Measurements from ENCODE around the gene TRAPPC12. TPM values are rescaled to one million over a fixed set of nuclear protein-coding genes. Genes with fewer than 3 reads are reported as not detected.

TRAPPC12 gene
- total RNA-seq, 1 experiment from 2014 or later: 72.8 TPM

GRCh38 chr2:3464401-3465005 is 85.0 kb downstream of the TRAPPC12 start (continued):
- TF ChIP-seq CREB1 (CRISPR knock-in tag; IDR thresholded peaks at IDR 0.05): no peak
- no peak for TF ChIP-seq NR1H2 (CRISPR knock-in tag; IDR thresholded peaks at IDR 0.05)

- CTCF ChIA-PET: interaction anchor here (1.0 to 1.3 kb wide), 2 partner anchors 22 to 42 kb away, joined by 3 to 4 read pairs; no protein-coding TSS in a partner anchor
- no peak for ATAC-seq
- POLR2A ChIA-PET: no interaction called here
Observed at GRCh38 chr2:3465328-3465727, 85.8 kb downstream of the TRAPPC12 start.

More at GRCh38 chr2:3465328-3465727, 85.8 kb downstream of the TRAPPC12 start:
- Mint-ChIP-seq H3K36me3 (peaks cover 11% of the 10 kb centered on the region), H3K9me3 (no peaks in the 10 kb centered on the region), H3K27me3 (ENCODE audit: low read depth) (no peaks in the 10 kb centered on the region; the same call in 1 of the 2 replicates), H3K4me3 (no peak overlapping the region), H3K27ac (no peak overlapping the region), H3K4me1 (peaks cover 26% of the 10 kb centered on the region)
- no peak for TF ChIP-seq NR1H2 (CRISPR knock-in tag; IDR thresholded peaks at IDR 0.05)
- no peak for TF ChIP-seq MXD4 (CRISPR knock-in tag; IDR thresholded peaks at IDR 0.05; ENCODE audit: borderline replicate concordance)
- no peak for TF ChIP-seq GTF2I (CRISPR knock-in tag; conservative IDR thresholded peaks at IDR 0.05)
- no peak for TF ChIP-seq ELF4 (CRISPR knock-in tag; IDR thresholded peaks at IDR 0.05; ENCODE audit: low read depth)
- no peak for TF ChIP-seq TEAD4 (CRISPR knock-in tag; IDR thresholded peaks at IDR 0.05)
- no peak for TF ChIP-seq CREM (CRISPR knock-in tag; IDR thresholded peaks at IDR 0.05)
- no peak for TF ChIP-seq STAT6 (CRISPR knock-in tag; conservative IDR thresholded peaks at IDR 0.05; ENCODE audit: low read depth)
- TF ChIP-seq SMAD3 (CRISPR knock-in tag; IDR thresholded peaks at IDR 0.05; ENCODE audit: borderline replicate concordance): no peak
- no peak for TF ChIP-seq NFATC4 (CRISPR knock-in tag; IDR thresholded peaks at IDR 0.05)
- no peak for TF ChIP-seq FOXP1 (CRISPR knock-in tag; IDR thresholded peaks at IDR 0.05; ENCODE audit: borderline replicate concordance)
- TF ChIP-seq E2F5 (CRISPR knock-in tag; IDR thresholded peaks at IDR 0.05): no peak
- TF ChIP-seq IRF1 (CRISPR knock-in tag; IDR thresholded peaks at IDR 0.05): no peak
- no peak for TF ChIP-seq ETV6 (CRISPR knock-in tag; IDR thresholded peaks at IDR 0.05)
- TF ChIP-seq, protein P1, sequence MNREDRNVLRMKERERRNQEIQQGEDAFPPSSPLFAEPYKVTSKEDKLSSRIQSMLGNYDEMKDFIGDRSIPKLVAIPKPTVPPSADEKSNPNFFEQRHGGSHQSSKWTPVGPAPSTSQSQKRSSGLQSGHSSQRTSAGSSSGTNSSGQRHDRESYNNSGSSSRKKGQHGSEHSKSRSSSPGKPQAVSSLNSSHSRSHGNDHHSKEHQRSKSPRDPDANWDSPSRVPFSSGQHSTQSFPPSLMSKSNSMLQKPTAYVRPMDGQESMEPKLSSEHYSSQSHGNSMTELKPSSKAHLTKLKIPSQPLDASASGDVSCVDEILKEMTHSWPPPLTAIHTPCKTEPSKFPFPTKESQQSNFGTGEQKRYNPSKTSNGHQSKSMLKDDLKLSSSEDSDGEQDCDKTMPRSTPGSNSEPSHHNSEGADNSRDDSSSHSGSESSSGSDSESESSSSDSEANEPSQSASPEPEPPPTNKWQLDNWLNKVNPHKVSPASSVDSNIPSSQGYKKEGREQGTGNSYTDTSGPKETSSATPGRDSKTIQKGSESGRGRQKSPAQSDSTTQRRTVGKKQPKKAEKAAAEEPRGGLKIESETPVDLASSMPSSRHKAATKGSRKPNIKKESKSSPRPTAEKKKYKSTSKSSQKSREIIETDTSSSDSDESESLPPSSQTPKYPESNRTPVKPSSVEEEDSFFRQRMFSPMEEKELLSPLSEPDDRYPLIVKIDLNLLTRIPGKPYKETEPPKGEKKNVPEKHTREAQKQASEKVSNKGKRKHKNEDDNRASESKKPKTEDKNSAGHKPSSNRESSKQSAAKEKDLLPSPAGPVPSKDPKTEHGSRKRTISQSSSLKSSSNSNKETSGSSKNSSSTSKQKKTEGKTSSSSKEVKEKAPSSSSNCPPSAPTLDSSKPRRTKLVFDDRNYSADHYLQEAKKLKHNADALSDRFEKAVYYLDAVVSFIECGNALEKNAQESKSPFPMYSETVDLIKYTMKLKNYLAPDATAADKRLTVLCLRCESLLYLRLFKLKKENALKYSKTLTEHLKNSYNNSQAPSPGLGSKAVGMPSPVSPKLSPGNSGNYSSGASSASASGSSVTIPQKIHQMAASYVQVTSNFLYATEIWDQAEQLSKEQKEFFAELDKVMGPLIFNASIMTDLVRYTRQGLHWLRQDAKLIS (CRISPR knock-in tag; IDR thresholded peaks at IDR 0.05; ENCODE audit: borderline replicate concordance): no peak
- TF ChIP-seq, protein P2, sequence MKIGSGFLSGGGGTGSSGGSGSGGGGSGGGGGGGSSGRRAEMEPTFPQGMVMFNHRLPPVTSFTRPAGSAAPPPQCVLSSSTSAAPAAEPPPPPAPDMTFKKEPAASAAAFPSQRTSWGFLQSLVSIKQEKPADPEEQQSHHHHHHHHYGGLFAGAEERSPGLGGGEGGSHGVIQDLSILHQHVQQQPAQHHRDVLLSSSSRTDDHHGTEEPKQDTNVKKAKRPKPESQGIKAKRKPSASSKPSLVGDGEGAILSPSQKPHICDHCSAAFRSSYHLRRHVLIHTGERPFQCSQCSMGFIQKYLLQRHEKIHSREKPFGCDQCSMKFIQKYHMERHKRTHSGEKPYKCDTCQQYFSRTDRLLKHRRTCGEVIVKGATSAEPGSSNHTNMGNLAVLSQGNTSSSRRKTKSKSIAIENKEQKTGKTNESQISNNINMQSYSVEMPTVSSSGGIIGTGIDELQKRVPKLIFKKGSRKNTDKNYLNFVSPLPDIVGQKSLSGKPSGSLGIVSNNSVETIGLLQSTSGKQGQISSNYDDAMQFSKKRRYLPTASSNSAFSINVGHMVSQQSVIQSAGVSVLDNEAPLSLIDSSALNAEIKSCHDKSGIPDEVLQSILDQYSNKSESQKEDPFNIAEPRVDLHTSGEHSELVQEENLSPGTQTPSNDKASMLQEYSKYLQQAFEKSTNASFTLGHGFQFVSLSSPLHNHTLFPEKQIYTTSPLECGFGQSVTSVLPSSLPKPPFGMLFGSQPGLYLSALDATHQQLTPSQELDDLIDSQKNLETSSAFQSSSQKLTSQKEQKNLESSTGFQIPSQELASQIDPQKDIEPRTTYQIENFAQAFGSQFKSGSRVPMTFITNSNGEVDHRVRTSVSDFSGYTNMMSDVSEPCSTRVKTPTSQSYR (CRISPR knock-in tag; IDR thresholded peaks at IDR 0.05): no peak
- no peak for DNase-seq (ENCODE audit: low spot score)
